IPS-NIHi7 (cell line): ENCODE data around the gene TMED8.
"Not testable (repeated sequence)": the region's sequence is repeated elsewhere in the genome, so short reads cannot be mapped to it uniquely, and the experiment has no call there.

ENCODE experiments used
- DNase-seq: peaks from one replicate; pipeline ENCODE4 v3.0.0; 2012; ENCODE audit warnings: mixed read lengths; ENCODE audit errors: extremely low spot score

Gene TMED8

DNA sequence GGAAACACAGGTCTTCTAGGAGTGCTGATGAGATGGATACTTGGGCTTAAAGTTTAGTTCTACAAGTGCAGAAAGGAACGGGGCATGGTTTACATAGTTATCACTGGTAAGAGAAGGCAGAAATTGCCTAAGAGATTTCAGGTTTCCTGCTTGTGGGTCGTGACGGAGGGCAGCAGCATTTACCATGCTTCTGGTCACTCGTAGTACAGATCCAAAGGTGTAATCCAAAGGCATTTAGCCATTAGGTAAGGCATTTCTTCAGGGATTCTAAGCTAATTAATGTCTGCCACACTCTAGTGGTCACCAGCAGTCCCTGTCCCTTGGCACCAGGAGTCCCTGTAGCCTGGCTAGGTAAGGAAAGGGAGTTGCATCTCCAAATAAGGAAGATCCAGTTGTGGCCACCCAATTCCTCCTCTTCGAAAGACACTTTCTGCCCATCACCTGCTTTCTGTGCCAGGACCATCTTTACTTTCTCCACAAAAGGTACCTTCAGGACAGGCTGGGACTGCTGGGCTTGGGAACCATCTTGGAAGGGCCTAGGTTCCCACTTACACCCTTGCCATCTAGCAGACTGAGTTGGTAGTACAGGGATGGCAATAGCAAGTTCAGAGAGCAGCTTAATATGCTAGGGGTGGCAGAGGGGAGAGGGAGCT, 54.5 kb downstream of the TMED8 start:
- DNase-seq, result no peak

DNA sequence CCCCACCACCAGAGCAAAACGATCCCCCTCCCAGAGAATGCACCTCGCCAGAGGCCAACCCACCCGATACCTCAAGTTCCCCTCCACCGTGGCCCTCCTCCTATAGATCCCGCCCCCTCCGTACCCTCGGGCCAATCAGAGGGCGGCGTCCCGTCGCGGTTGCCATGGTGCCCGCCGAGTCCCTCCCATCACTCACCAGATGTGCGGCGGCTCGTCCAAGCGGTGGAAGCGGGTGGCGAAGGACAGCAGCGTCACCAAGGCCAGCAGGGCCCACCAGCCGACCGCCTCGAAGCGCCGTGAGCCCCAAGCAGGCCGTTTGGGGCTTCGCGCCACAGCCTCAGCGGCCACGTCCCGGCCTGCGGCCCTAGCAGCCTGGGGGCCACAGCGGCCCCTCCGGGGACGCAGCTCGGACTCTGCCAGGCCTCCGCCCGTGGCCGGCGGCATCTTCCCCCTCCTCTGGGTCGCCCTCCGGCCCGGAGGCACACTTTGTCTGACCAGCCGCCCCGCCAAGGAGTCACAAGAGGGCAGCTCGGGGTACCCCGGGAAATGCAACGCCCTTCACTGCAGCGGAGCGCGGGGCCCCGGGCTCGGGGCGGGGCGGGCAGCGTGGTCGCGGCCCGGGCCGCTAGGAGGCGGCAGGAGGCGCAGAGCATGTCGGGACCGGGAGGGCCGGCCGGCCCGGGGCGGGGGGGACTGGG, 56.5 kb downstream of the TMED8 start, which contains the start of gene POMT2:
Gene POMT2, minus strand, starts transcription at position 646 of the 698 bp plus-strand sequence. Its CDS starts 202 bp downstream, at position 444.
- peak; percentile 91 for DNase-seq

DNA sequence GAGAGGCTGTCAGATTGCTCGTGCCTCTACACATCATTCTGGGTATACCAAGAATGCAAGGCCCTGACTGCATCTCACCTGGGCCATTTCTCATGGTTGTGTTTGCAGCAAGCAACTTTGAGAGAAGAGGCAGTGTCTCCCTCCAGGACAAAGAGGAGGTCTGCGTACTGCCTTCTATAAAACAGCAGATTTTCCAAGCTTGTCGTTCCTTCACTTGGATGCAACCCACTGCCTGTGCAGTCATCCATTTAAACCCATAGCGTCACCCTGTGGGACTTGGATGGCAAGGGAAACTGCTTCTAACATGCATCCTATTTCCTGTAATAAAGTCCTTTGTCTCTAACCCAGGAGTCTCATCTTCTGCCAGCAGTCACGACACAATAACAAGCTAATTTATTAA, 57.5 kb downstream of the TMED8 start:
- DNase-seq, result no peak

DNA sequence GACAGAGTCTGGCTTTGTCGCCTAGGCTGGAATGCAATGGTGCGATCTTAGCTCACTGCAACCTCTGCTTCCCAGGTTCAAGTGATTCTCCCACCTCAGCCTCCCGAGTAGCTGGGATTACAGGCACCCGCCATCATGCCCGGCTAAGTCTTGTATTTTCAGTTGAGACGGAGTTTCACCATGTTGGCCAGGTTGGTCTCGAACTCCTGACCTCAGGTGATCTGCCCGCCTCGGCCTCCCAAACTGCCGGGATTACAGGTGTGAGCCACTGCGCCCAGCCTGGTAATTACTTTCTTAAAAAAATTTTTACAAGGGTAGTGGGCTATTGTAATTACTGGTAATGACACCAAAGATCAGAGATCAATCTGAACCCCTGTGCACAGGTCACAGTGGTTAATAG, 58.1 kb downstream of the TMED8 start:
- DNase-seq, result not testable (repeated sequence)

DNA sequence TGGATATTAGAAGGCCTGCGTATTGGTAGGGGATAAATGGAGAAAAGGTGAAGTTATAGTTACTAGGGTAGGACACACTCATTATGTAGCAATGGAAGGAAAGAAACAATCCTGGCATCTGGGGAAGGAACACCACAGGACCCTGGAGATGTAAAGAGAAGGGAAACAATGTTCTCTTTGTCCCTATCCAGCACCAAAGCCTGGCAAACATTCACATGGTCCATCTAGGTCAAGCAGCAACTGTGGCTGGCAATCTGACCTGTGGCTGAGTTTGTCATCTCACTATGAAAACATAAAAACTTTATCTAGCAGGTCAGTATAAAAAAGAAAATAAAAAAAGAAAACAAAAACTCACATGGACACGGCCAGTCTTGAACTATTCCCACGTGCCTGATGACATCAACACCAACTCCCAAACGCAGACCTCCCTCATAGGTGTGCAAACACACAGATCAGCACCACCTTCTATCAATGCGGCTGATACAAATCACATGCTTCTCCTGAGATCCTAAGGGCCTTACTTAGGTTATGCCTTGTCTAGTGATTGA, 58.8 kb downstream of the TMED8 start:
- DNase-seq, result no peak

DNA sequence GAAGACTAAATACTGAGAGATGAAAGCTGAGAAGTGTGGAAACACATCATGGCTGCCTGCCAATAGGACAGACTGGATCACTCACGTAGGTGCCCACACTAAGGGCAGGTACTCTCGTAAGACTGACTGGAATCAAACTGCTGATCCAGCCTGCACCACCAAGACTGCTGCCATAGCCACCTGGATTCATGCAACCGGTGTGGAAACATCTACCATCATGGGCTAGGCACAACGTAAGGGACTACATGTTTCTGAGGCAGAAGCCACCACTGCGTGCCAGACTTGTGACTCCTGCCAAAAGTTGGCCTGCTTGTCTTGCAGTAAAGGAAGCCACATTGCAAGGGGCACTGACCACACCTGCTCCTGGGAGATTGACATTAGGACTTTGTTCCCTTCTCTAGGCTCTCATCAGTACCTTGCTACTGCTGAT, 60.0 kb downstream of the TMED8 start:
- no peak for DNase-seq

DNA sequence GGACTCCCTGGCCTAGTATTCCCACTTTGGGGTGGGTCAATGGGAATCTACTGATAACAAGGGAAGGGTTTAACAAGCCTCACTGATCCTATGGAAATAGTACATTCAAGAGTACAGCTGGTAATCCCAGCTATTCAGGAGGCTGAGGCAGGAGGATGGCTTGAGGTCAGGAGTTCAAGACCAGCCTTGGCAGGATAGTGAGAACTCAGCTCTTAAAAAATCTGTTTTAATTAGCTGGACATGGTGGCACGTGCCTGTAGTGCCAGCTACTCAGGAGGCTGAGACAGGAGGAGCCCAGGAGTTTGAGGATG, 60.7 kb downstream of the TMED8 start:
- DNase-seq, result no peak

DNA sequence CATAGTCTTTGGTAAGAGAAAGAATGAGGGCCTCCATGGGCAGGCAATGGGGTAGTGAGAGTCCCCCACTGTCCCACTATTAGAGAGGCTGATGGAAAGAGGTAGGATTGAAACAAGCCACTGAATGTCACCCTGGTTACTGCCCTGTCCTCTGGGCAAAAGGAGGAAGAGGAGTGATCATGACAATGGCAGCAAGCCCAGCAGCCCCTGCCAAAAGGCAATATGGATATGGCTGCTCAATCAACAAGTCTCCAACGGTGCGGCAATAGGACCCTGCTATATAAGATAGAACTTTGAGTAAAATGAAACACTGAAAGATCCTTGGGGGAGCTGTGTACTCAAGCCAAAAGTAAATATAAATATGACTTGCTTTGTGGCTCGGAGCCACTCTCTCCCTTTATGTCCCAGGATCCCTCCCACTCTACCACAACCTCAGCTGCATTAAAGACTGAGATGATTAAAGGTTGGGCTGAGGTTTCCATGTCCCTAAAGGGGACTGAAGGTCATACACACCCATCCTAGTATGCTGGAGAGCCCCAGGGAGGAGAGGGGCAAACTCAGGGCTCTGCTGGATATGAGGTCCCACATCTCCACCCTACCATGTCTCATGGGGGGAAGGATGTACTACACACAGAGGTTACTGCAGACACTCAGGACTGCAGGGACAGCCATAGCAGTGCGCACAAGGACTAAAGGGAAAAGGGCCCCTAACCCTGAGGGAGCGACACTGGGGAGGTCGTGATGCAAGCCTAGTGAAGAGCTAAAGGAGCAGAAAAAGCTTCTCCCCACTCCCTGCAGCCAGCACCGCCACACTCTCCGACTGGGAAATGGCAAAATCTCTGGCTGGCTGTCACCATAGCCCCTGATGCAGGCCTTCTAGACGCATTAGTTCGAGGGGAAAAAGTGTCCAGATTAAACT, 62.1 kb downstream of the TMED8 start:
- DNase-seq, result no peak

DNA sequence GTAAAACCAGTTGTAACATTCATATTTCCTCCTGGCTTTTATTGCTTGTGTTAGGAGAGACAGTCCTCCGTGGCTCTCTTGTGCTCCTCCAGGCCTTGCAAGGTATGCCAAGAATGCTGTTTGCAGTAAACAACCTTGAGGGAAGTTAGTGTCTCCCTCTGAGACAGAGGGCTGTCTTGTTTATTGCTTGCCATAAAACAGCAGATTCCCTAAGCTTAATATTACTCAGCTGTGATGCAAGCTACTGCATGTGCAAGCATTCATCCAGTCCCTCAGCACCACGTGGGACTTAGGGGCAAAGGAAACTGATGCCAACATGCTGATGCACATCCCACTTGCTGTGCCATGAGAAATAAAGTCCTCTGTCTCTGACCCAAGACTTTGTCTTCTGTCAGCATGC, 62.9 kb downstream of the TMED8 start:
- peak; percentile 53 for DNase-seq

DNA sequence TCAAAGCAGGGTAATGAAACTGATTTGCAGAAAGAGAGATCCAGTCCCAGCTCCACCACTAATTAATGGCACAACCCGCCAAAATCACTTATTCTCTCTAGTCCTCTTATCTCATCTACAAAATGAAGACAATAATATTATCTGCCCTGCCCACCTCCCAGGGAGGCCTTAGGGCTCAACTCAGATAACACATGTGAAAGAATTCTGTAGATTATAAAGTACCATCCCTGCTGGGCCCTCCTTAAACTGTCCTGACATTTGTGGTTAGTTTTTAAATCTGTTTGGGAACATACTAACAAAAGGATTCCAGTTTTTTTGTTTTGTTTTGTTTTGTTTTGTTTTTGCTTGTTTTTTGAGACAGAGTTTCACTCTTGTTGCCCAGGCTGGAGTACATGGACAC, 63.5 kb downstream of the TMED8 start:
- no peak for DNase-seq

DNA sequence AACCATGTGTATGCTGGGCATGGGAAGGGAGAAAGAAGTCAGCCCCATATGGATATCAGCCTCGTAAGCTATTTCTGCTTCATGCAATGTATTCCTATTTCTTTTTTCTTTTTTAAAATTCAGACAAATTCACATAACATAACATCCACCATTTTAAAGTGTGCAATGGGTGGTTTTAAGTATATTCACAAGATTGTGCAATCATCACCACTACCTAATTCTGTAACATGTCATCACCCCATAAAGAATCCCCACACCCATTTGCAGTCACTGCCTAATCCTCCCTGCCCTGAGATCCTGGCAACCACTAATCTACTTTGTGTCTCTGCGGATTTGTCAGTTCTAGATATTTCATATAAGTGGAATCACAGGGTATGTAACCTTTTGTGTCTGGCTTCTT, 65.7 kb downstream of the TMED8 start:
- DNase-seq, result no peak

DNA sequence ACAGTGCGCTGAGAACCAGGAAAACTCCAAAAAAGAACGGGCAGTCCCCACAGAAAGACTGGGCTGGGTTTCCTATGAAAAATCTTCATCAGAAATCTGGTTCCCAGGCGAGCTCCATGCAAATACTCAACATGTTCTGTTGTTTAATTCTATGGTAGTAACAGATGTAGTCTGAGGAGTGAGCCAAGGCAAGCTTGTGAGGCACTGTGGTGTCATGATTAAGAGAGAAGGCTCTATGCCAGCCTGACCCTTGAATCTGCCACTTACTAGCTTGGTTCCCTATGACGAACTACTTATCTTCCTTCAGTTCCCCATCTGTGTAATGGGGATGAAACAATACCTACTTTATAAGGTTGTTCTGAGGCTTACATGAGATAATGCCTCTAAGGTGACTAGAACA, 66.9 kb downstream of the TMED8 start:
- DNase-seq, result no peak

DNA sequence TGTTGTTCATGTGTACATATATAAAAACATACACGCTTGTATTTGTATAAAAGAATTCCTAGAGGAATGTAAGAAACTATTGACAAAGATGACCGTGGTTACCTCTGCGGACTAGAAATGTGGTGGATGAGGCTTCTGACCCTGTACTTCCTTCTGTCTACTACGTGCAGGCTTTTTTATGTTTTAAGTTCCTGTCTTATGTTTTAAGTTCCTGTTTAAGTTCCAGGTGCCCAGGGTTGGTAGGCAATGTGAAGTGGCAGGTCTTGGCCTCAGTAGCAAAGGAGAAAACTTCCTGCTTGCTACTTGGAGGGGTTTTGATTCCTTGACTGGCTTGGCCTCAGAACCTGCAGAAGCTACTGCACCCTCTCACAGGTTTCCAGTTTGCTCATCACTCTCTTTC, 67.8 kb downstream of the TMED8 start:
- no peak for DNase-seq

DNA sequence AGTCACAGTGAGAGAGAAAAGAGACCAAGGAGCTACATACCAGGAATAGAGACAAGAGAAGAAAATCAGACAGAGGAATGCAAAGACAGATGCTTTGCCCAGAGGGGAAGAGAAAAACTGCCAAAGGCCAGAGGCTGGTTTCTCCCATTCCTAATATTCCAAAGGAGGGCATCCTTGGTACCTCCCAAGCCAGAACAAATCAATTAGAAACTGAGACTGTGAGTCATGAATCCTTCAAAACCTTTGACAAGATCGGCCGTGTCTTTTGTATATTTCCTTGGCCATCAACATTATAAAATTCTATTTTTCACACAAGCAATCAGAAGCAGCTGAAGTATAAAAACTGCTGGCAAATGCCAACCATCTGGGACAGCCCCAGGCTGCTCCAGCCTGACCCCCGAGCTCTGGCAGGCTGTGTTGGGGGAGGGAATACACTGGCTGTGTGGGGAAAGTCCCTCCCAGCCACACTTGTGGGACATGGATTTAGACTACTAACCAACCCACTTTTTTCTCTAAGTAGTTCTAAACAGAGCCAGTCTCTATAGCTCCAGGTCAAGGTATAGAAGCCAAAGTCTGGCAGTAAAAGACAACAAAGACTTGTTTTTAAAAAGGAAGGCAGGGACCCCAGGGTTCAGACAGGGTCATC, 69.9 kb downstream of the TMED8 start:
- no peak for DNase-seq

DNA sequence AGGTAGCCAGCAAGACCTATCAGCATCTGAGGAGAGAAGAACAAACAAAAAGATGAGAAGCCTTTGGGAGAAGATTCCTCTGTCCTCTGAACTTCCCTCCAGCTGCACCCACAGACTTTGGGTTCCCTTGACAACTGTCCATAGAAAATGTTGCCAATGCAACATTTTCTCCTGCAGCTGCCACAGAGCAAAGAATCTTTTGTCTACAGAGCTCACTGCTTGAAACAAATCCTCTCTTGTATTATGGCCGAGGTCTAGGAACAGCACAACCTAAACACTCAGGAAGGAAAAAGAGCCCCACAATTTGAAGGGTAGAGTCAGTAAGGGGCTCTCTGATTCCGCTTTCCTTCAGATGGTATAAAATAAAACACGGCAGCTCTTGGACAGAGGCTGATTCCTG, 70.5 kb downstream of the TMED8 start:
- DNase-seq, result no peak

DNA sequence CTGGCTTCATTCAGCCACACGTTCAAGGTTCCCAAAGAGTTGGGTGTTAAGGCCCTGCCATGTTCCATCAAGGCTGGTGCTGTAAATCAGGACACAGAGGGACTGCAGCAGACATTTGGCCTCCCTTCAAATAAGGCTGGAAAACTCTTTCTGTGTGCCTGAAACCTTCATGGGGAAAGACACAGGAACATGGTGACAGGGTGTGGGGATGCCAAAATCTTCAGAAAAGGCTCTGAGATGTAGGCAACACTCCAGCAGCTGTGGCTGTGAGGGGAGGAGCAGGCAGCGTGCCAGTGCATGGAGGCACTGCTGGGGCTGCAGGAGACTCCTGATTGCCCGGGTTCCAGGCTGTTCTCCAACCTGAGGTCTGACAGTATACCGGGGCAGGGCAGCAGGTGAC, 71.2 kb downstream of the TMED8 start:
- DNase-seq, result no peak

DNA sequence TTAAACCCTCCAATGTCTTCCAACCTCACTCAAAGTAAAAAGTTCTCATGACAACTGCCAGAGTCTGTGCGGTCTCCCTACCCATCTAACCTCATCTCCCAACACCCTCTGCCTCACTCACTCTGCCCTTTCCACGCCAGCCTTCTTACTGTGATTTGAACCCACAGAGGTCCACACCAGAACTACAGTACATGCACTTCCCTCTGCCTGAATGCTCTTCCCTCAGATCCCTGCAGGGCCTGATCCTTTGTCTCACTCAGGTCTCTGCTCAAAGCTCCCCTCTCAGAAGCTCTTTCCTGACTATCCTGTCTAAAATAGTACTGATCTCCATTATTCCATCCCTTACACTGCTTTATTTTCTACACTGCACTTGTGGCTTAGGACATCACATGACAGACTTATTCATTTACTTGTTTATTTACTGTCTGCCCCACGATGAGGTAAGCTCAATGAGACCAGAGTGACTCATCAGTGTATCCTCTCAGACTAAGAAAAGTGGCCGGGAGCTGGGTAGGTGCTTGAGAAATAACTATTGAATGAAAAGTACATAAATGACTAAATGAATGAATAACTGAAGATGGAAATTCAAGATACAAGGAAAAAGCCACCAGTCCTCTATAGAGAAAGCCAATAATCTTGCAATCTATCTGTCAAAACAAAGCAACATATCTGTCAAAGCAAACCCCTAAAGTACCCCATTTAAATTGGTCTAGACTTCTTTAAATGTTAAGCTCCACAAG, 73.3 kb downstream of the TMED8 start:
- DNase-seq, result no peak

DNA sequence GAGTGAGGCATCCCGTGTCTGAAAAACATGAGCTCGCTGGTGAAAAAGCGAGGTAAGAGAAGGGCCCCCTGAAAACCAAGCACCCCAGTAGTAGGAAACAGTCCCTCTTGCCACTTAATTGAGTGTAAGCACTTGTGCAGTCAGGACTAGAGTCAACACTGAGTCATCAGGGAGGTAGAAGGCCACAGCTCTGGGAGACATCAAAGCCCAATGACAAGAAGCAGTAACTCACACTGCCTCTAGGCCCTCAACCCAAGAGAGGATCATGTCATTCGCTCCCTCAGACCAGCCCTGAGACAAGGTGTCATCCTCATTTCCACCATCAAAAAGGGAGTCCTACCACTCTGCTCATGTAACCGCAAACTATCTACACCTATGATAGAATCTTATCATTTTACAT, 74.0 kb downstream of the TMED8 start:
- no peak for DNase-seq

DNA sequence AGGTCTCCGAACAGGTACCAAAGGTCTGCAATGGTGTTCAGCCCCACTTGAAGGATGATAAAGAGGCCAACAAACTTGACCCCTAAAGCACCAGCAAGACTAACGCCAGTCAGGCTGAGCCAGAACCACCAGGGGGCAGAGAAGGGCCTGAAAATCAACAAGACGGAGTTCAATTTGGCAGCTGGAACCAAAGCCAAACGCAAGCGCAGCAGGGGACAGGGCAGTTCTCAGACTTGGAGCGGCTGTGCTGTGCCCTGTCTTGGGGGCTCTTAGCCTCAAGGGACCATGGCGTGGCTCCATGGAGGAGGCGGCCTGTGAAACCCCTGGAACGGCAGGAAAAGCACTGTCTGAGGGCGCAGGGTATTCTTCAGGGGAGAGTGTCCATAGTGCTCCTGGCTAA, 75.8 kb downstream of the TMED8 start:
- peak; percentile 88 for DNase-seq

DNA sequence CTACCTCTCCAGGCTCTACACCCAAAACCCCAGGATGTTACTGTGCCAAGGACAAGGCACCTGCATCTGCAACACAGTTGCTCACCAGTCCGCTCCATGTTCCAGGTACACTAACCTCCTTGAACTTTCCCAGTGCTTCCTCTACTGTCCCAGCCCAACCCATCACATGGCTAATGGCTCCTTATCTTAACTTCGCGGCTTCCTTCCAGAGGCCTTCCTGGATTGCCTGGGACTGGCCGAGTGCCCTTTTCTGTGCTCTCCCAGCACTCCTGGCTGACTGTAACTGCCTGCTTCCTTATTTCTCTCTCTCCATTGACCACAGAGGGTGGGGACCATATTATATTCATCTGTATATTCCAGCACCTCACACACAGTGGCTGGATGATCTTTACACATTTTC, 77.1 kb downstream of the TMED8 start:
- no peak for DNase-seq

DNA sequence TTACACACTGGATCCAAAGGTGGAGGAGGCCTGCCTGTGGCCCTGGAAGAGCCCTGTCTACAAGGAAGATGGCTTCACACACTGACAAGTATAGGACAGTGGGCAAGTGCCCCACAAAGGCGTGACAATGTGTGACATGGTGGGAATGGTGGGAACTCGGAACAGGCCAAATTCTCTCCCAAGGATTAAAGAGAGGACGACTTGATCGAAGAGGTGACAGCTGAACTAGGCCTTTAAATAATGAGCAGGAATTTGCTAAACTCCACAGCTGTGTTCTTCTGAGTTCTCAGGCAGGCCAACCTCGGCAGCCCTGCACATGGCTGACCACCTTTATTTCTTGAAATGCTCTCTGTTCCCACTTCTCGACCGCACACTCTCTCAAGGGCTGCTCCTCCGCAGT, 80.0 kb downstream of the TMED8 start:
- DNase-seq, result no peak
